ENCODE results near the gene SLC35F3. TPM values are rescaled to one million over a fixed set of nuclear protein-coding genes. Genes with fewer than 3 reads are reported as not detected.

SLC35F3 gene
- 0.36 TPM for total RNA-seq (ENCODE audit: unreplicated experiment)
- long read RNA-seq, result 0 reads

GRCh38 chr1:233904633-233905415, at the start of gene SLC35F3:
TSS of gene SLC35F3 (plus strand) at chr1:233904676.
- peak; percentile 79 for DNase-seq (ENCODE audit: low spot score)
- peaks cover 7% of the 10 kb centered on the region for H3K4me1 Mint-ChIP-seq (ENCODE audit: unreplicated experiment)
- H3K27ac Mint-ChIP-seq (ENCODE audit: unreplicated experiment), result no peak within 1 kb of the TSS
- H3K9me3 Mint-ChIP-seq (ENCODE audit: unreplicated experiment), result no peaks in the 10 kb centered on the region
- peaks cover 7% of the 10 kb centered on the region for H3K27me3 Mint-ChIP-seq (ENCODE audit: unreplicated experiment)
- peaks cover 6% of the 10 kb centered on the region for H3K36me3 Mint-ChIP-seq (ENCODE audit: low read depth, unreplicated experiment)
- TF ChIP-seq CTCF (IDR thresholded peaks at IDR 0.05; ENCODE audit: unreplicated experiment), result peak; percentile 71
- peak within 1 kb of the TSS; percentile 89 for H3K4me3 Mint-ChIP-seq (ENCODE audit: unreplicated experiment)

- Mint-ChIP-seq H3K9me3 (ENCODE audit: unreplicated experiment) (no peaks in the 10 kb centered on the region), H3K36me3 (ENCODE audit: low read depth, unreplicated experiment) (no peaks in the 10 kb centered on the region), H3K27me3 (ENCODE audit: unreplicated experiment) (no peaks in the 10 kb centered on the region), H3K4me3 (ENCODE audit: unreplicated experiment) (no peak overlapping the region), H3K4me1 (ENCODE audit: unreplicated experiment) (peaks cover 15% of the 10 kb centered on the region), H3K27ac (ENCODE audit: unreplicated experiment) (no peak overlapping the region)
- peak; percentile 5 for DNase-seq (ENCODE audit: low spot score)
- TF ChIP-seq CTCF (IDR thresholded peaks at IDR 0.05; ENCODE audit: unreplicated experiment), result no peak
Observed at GRCh38 chr1:233859446-233859845, 45.0 kb upstream of the SLC35F3 start.

GRCh38 chr1:233863901-233864545, 40.5 kb upstream of the SLC35F3 start:
- H3K9me3 Mint-ChIP-seq (ENCODE audit: unreplicated experiment), result no peaks in the 10 kb centered on the region

GRCh38 chr1:233864578-233864977, 39.9 kb upstream of the SLC35F3 start:
- H3K27me3 Mint-ChIP-seq (ENCODE audit: unreplicated experiment), result peaks cover under 1% of the 10 kb centered on the region
- H3K27ac Mint-ChIP-seq (ENCODE audit: unreplicated experiment), result no peak overlapping the region
- H3K4me3 Mint-ChIP-seq (ENCODE audit: unreplicated experiment), result no peak overlapping the region
- H3K4me1 Mint-ChIP-seq (ENCODE audit: unreplicated experiment), result no peaks in the 10 kb centered on the region
- no peaks in the 10 kb centered on the region for H3K9me3 Mint-ChIP-seq (ENCODE audit: unreplicated experiment)
- no peak for DNase-seq (ENCODE audit: low spot score)
- TF ChIP-seq CTCF (IDR thresholded peaks at IDR 0.05; ENCODE audit: unreplicated experiment), result no peak
- H3K36me3 Mint-ChIP-seq (ENCODE audit: low read depth, unreplicated experiment), result peaks cover 10% of the 10 kb centered on the region

More at GRCh38 chr1:233863901-233864545, 40.5 kb upstream of the SLC35F3 start:
- no peak for DNase-seq (ENCODE audit: low spot score)
- H3K4me1 Mint-ChIP-seq (ENCODE audit: unreplicated experiment), result peaks cover 4% of the 10 kb centered on the region
- H3K27me3 Mint-ChIP-seq (ENCODE audit: unreplicated experiment), result no peaks in the 10 kb centered on the region
- peaks cover 10% of the 10 kb centered on the region for H3K36me3 Mint-ChIP-seq (ENCODE audit: low read depth, unreplicated experiment)
- no peak for TF ChIP-seq CTCF (IDR thresholded peaks at IDR 0.05; ENCODE audit: unreplicated experiment)
- H3K27ac Mint-ChIP-seq (ENCODE audit: unreplicated experiment), result no peak overlapping the region
- no peak overlapping the region for H3K4me3 Mint-ChIP-seq (ENCODE audit: unreplicated experiment)

- peaks cover 4% of the 10 kb centered on the region for H3K27me3 Mint-ChIP-seq (ENCODE audit: unreplicated experiment)
Observed at GRCh38 chr1:233865216-233865615, 39.3 kb upstream of the SLC35F3 start.

More at GRCh38 chr1:233865216-233865615, 39.3 kb upstream of the SLC35F3 start:
- no peak for DNase-seq (ENCODE audit: low spot score)
- no peak overlapping the region for H3K4me3 Mint-ChIP-seq (ENCODE audit: unreplicated experiment)
- no peak for TF ChIP-seq CTCF (IDR thresholded peaks at IDR 0.05; ENCODE audit: unreplicated experiment)
- H3K27ac Mint-ChIP-seq (ENCODE audit: unreplicated experiment), result no peak overlapping the region
- no peaks in the 10 kb centered on the region for H3K4me1 Mint-ChIP-seq (ENCODE audit: unreplicated experiment)
- no peaks in the 10 kb centered on the region for H3K9me3 Mint-ChIP-seq (ENCODE audit: unreplicated experiment)
- peaks cover 10% of the 10 kb centered on the region for H3K36me3 Mint-ChIP-seq (ENCODE audit: low read depth, unreplicated experiment)
